Measurements from ENCODE around the gene AMPD3. TPM values are rescaled to one million over a fixed set of nuclear protein-coding genes. Genes with fewer than 3 reads are reported as not detected.

The AMPD3 gene
- total RNA-seq, 1 donor from 2014 or later, result 6.8 TPM

DNA sequence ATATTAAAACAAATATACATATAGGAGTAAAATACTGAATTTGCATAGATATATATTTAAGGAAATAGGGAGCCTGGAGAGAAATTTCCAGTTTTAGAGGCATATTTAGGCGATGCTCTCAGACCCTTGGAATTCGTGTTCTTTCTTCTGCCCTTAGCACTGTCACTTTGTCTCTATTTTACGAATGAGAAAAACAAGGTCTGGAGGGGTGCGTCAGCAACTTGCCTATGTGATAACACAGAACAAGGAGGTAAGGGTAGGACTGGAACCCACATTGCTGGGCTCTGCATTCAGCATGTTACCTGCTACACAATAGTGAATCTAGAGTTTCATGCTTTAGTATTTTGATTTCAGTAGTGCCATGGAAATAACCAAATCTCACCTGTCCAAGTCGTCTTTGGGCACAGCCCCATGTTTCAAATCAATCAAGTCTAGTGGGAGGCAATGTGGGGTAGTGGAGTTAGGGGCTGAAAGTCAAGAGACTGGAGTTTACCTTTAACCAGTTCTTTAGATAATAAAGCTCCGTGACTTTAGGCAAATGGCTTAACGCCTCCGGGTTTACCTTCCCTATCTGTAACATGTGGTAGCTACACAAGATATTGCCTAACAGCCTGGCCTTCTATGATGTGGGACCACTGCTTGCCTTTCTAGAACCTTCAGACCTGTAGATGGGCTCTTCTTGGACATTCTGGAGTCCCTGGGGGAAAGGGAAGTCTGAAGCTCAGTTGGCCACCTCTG is 44.8 kb upstream of the AMPD3 start:
- Mint-ChIP-seq H3K9me3 (no peaks in the 10 kb centered on the region), H3K27me3 (ENCODE audit: low read depth) (no peaks in the 10 kb centered on the region), H3K4me1 (peaks cover 14% of the 10 kb centered on the region), H3K4me3 (no peak overlapping the region), H3K36me3 (no peaks in the 10 kb centered on the region), H3K27ac (no peak overlapping the region)
- no peak for TF ChIP-seq CTCF (IDR thresholded peaks at IDR 0.05; ENCODE audit: unreplicated experiment)
- no peak for DNase-seq (ENCODE audit: low spot score in 2 of 2, unreplicated experiment in 2 of 2)

DNA sequence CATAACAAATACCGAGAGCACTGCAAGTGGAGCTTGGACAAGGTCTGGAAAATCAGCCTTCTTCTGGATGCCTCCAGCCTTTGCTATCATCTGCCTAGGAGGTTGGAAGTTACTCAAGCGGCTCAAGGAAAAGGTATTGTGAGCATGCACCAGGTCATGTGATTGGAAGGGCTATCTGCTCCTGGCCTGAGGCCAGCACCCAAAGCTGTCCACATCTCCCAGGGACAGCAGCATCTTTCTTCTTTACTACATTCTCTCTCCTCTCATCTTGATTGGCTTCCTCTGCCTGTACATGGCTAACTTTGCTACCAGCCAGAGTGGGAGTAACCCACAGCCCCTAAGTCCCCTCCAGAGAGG is 44.2 kb upstream of the AMPD3 start:
- Mint-ChIP-seq H3K36me3 (no peaks in the 10 kb centered on the region), H3K4me1 (peaks cover 14% of the 10 kb centered on the region), H3K27me3 (ENCODE audit: low read depth) (no peaks in the 10 kb centered on the region), H3K27ac (no peak overlapping the region), H3K4me3 (no peak overlapping the region), H3K9me3 (no peaks in the 10 kb centered on the region)
- no peak for DNase-seq (ENCODE audit: low spot score in 2 of 2, unreplicated experiment in 2 of 2)
- no peak for TF ChIP-seq CTCF (IDR thresholded peaks at IDR 0.05; ENCODE audit: unreplicated experiment)

DNA sequence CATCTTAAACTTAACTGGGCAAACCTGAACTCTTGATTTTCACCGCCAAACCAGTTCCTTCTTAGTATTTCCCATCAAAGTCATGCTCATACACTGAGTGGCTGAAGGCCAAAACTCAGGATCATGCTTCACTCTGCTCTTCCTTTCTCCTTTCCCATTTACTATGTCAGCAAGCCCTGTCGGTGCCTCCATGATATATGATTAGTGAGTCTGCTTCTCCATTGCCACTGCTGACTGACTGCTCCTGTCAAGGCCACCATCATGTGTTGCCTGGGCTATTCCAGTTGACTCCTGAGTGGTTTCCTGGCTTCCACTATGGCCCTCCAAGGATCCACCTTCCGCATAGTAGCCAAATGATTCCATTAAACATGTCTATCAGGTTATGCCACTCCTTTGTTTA is 42.8 kb upstream of the AMPD3 start:
- no peak for TF ChIP-seq CTCF (IDR thresholded peaks at IDR 0.05; ENCODE audit: unreplicated experiment)

DNA sequence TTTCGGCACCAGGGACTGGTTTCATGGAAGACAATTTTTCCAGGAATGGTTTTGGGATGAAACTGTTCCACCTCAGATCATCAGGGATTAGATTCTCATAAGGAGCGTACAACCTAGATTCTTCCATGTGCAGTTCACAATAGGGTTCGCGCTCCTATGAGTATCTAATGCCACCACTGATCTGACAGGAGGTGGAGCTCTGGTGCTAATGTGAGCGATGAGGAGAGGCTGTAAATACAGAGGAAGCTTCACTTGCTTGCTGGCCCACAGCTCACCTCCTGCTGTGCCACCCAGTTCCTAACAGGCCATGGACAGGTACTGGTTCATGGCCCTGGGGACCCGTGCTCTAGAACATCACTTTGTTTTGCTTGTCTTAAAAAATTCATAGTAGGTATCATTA is 41.8 kb upstream of the AMPD3 start:
- Mint-ChIP-seq H3K9me3 (no peaks in the 10 kb centered on the region), H3K4me3 (no peak overlapping the region), H3K27me3 (ENCODE audit: low read depth) (peaks cover 2% of the 10 kb centered on the region), H3K36me3 (no peaks in the 10 kb centered on the region), H3K27ac (no peak overlapping the region), H3K4me1 (peaks cover 4% of the 10 kb centered on the region)
- DNase-seq (ENCODE audit: low spot score in 2 of 2, unreplicated experiment in 2 of 2), result no peak
- no peak for TF ChIP-seq CTCF (IDR thresholded peaks at IDR 0.05; ENCODE audit: unreplicated experiment)

More for the DNA sequence above, 42.8 kb upstream of the AMPD3 start:
- no peaks in the 10 kb centered on the region for H3K27me3 Mint-ChIP-seq (ENCODE audit: low read depth)
- H3K36me3 Mint-ChIP-seq, result no peaks in the 10 kb centered on the region
- no peaks in the 10 kb centered on the region for H3K9me3 Mint-ChIP-seq
- no peak overlapping the region for H3K4me3 Mint-ChIP-seq
- no peak for DNase-seq (ENCODE audit: low spot score in 2 of 2, unreplicated experiment in 2 of 2)
- peaks cover 9% of the 10 kb centered on the region for H3K4me1 Mint-ChIP-seq
- no peak overlapping the region for H3K27ac Mint-ChIP-seq

GRCh38 chr11:10414181-10414580 is 40.9 kb upstream of the AMPD3 start:
- H3K9me3 Mint-ChIP-seq, result no peaks in the 10 kb centered on the region
- no peak overlapping the region for H3K4me3 Mint-ChIP-seq
- H3K27ac Mint-ChIP-seq, result peak overlapping the region; percentile 18
- peaks cover 9% of the 10 kb centered on the region for H3K27me3 Mint-ChIP-seq (ENCODE audit: low read depth)
- H3K4me1 Mint-ChIP-seq, result peaks cover 4% of the 10 kb centered on the region
- no peak for TF ChIP-seq CTCF (IDR thresholded peaks at IDR 0.05; ENCODE audit: unreplicated experiment)
- no peak for DNase-seq (ENCODE audit: low spot score in 2 of 2, unreplicated experiment in 2 of 2)
- no peaks in the 10 kb centered on the region for H3K36me3 Mint-ChIP-seq

All from mesothelial cell of epicardium (in vitro differentiated cells).